Ovary (tissue), 3 donors: ENCODE data around the gene ZNF638.

Experiments
- POLR2A ChIP-seq: fragments of 450-650 bp; IDR thresholded peaks from one replicate; pipeline ENCODE4 v1.6.1; 2017; ENCODE audit warnings: antibody characterized with exemption, mild to moderate bottlenecking, moderate library complexity
- TF ChIP-seq, protein P1 (sequence below), 3 donors: fragments of 450-650 bp in 2 of 3; fragments of 200-600 bp in 1 of 3; IDR thresholded peaks; one replicate each; pipeline versions ENCODE4 v1.5.1 to v1.8.0; 2016 to 2022; ENCODE audit warnings: antibody characterized with exemption in 3 of 3, mild to moderate bottlenecking in 1 of 3
- donor health status: DM: no; HTN: no; CAD: no.

DNA sequence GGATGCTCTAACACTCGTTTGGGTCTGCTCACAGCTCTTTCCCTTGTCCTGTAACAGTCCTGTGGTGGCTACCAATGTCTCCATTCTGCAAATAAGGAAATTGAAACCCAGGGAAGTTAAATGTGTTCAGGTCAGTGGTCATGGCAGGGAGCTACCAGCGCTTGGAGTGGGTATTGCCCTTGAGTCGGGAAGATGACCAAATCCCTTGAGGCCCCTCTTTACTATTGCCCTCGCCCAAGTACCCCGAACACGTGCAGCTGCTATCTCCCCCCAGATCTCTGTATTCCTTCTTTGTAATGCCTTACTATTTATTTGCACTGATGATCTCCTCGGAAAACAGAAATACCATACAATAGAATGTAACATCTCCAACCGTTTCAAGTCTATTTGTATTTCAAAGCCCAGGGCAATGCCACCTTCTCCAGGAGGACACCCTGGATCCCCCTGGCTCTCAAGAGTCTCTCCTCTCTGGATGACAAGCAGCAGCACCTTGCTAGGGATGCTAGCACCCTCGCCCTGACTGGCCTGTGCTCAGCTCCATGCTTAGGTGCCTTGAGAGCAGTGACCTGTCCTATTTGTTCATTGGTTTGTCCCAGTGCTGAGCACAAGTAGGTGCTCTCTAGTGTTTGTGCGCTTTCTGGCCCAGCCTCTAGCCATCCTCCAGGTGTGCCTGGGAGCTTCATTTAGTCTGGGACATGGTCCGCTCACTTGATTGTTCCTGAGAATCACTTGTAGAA is 136.9 kb downstream of the ZNF638 start:
- TF ChIP-seq, protein P1, sequence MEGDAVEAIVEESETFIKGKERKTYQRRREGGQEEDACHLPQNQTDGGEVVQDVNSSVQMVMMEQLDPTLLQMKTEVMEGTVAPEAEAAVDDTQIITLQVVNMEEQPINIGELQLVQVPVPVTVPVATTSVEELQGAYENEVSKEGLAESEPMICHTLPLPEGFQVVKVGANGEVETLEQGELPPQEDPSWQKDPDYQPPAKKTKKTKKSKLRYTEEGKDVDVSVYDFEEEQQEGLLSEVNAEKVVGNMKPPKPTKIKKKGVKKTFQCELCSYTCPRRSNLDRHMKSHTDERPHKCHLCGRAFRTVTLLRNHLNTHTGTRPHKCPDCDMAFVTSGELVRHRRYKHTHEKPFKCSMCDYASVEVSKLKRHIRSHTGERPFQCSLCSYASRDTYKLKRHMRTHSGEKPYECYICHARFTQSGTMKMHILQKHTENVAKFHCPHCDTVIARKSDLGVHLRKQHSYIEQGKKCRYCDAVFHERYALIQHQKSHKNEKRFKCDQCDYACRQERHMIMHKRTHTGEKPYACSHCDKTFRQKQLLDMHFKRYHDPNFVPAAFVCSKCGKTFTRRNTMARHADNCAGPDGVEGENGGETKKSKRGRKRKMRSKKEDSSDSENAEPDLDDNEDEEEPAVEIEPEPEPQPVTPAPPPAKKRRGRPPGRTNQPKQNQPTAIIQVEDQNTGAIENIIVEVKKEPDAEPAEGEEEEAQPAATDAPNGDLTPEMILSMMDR (IDR thresholded peaks at IDR 0.05) = no peak
- TF ChIP-seq POLR2A = no peak
